Keratinocyte (primary cell): ENCODE results near the gene SMARCA2.

Experiments used
- CTCF ChIP-seq, 3 experiments: IDR thresholded peaks in 1 of 3; conservative IDR thresholded peaks in 1 of 3; optimal IDR thresholded peaks in 1 of 3; 2 replicates in 2 of 3; 3 replicates in 1 of 3; pipeline versions ENCODE3 to v1.5.1; 2011; ENCODE audit warnings: low read length in 3 of 3, mild to moderate bottlenecking in 3 of 3, moderate library complexity in 2 of 3, control low read depth in 1 of 3, inconsistent platforms in 1 of 3; ENCODE audit not compliant: insufficient read depth in 2 of 3; ENCODE audit errors: extremely low read depth in 1 of 3
- EZH2 ChIP-seq: IDR thresholded peaks from one replicate; pipeline ENCODE4 v1.6.1; 2012; ENCODE audit warnings: inconsistent platforms, mild to moderate bottlenecking, low read length, moderate library complexity

- TF ChIP-seq CTCF (optimal IDR thresholded peaks at IDR 0.05 in 1 of 3, IDR thresholded peaks at IDR 0.05 in 1 of 3, conservative IDR thresholded peaks at IDR 0.05 in 1 of 3; ENCODE audit: extremely low read depth in 1 of 3, insufficient read depth in 2 of 3, low read length in 3 of 3) (no peak), EZH2 (no peak)
These were observed 183.9 kb downstream of the SMARCA2 start for GRCh38 chr9:2198956-2199635.
